ENCODE measurements around the gene TMEM191C.

DNA sequence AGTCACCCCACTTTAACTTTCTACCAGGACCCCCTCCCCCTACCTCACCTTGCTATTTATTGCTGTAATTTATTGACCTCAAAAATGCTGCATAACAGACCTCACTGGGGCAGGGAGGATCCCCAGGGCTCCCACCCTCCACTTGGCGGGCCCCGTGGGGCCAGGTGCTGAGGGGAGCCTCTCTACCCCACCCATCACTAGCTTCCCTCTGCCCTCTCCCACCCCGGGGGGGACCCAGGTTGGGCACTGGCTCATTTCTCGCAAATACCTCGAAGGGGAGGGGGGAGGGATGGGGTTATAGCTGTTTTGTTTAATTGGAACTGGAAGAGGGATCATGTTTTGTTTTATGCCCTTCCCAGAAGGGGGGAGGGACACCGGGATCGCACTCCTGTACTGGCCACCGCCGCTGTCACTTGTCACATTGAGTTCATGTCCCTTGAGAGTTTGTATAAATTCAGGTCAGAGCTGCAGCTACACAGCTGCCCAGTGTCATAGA is 16.3 kb upstream of the TMEM191C start:
- TF ChIP-seq, protein P1, sequence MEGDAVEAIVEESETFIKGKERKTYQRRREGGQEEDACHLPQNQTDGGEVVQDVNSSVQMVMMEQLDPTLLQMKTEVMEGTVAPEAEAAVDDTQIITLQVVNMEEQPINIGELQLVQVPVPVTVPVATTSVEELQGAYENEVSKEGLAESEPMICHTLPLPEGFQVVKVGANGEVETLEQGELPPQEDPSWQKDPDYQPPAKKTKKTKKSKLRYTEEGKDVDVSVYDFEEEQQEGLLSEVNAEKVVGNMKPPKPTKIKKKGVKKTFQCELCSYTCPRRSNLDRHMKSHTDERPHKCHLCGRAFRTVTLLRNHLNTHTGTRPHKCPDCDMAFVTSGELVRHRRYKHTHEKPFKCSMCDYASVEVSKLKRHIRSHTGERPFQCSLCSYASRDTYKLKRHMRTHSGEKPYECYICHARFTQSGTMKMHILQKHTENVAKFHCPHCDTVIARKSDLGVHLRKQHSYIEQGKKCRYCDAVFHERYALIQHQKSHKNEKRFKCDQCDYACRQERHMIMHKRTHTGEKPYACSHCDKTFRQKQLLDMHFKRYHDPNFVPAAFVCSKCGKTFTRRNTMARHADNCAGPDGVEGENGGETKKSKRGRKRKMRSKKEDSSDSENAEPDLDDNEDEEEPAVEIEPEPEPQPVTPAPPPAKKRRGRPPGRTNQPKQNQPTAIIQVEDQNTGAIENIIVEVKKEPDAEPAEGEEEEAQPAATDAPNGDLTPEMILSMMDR (IDR thresholded peaks at IDR 0.05): no peak
- TF ChIP-seq ZFX (IDR thresholded peaks at IDR 0.05; ENCODE audit: borderline replicate concordance): no peak

All from 22Rv1 (cell line).